HCT116 (cell line): ENCODE measurements around the gene C13orf46. TPM values are rescaled to one million over a fixed set of nuclear protein-coding genes. Genes with fewer than 3 reads are reported as not detected.

Experiments
- ATAC-seq: fragments of 200-7000 bp; cut with Tn5 transposase; 2 replicates; pipeline ENCODE4 v1.9.1; 2020; ENCODE audit warnings: mild to moderate bottlenecking, moderate library complexity
- BruUV-seq: library from RNA; stranded (reverse); fragments of 400-500 nt; replicated peaks from 2 replicates; lab custom pipeline; 2021; lab: Mats Ljungman, UMichigan
- CTCF ChIA-PET: fragments of 300-600 bp; sonication (Branson Sonifier 250); formaldehyde crosslinking; loops from one replicate; lab custom pipeline; 2021; ENCODE audit warnings: antibody characterized with exemption; lab: Charles Lee
- POLR2A ChIA-PET: fragments of 300-600, 350-600 bp; sonication (Branson Sonifier 250); formaldehyde crosslinking; loops from one replicate; lab custom pipeline; 2021; ENCODE audit warnings: antibody characterized with exemption; lab: Charles Lee
- RAD21 ChIA-PET, 2 experiments: fragments of 300-600 bp; sonication (Branson Sonifier 250); formaldehyde crosslinking; loops; one replicate each; lab custom pipeline; 2023; ENCODE audit warnings: low total read pairs in 2 of 2; ENCODE audit not compliant: uncharacterized antibody in 2 of 2, unreplicated experiment in 2 of 2, low non-redundant PET in 1 of 2; lab: Charles Lee
- DNase-seq: peaks from one replicate; pipeline ENCODE4 v3.0.0-alpha.2; 2010; ENCODE audit warnings: low read depth, low spot score
- H2AFZ ChIP-seq: fragments of 200-600 bp; shearing (Covaris generic), sonication (generic); 2 replicates; pipeline ENCODE4 v1.6.1; 2017; ENCODE audit warnings: low read depth, mixed run types, mixed read lengths, antibody characterized with exemption, low read length; ENCODE audit not compliant: poor library complexity, severe bottlenecking
- H3K27ac ChIP-seq: 2 replicates; pipeline ENCODE4 v1.5.1; 2012; ENCODE audit warnings: low read depth, low read length
- H3K27me3 ChIP-seq: fragments of 200-600 bp; sonication (generic); 2 replicates; pipeline ENCODE4 v1.6.1; 2016; ENCODE audit warnings: mixed run types, low read length, mixed read lengths; ENCODE audit not compliant: insufficient read depth
- H3K36me3 ChIP-seq, 2 experiments: fragments of 200-500 bp in 1 of 2; fragments of 200-600 bp in 1 of 2; sonication (Bioruptor generic) in 1 of 2; sonication (generic) in 1 of 2; 2 replicates each; pipeline versions ENCODE4 v1.5.1 to v1.6.1; 2014 to 2016; ENCODE audit warnings: low read length in 2 of 2, inconsistent platforms in 1 of 2, mixed read lengths in 1 of 2, mixed run types in 1 of 2; ENCODE audit not compliant: insufficient read depth in 2 of 2, control insufficient read depth in 1 of 2
- H3K4me1 ChIP-seq, 2 experiments: fragments of 200-600 bp in 1 of 2; sonication (generic) in 1 of 2; 2 replicates each; pipeline versions ENCODE4 v1.5.1 to v1.6.1; 2012 to 2017; ENCODE audit warnings: low read length in 2 of 2, inconsistent platforms in 1 of 2, mild to moderate bottlenecking in 1 of 2, mixed read lengths in 1 of 2, mixed run types in 1 of 2, moderate library complexity in 1 of 2; ENCODE audit not compliant: insufficient read depth in 2 of 2, control insufficient read depth in 1 of 2
- H3K4me2 ChIP-seq: fragments of 200-600 bp; sonication (generic); 2 replicates; pipeline ENCODE4 v1.6.1; 2017; ENCODE audit warnings: mixed run types, low read length, mixed read lengths
- H3K4me3 ChIP-seq, 2 experiments: fragments of 200-600 bp in 1 of 2; sonication (generic) in 1 of 2; replicated peaks in 1 of 2; 2 replicates each; pipeline ENCODE4 v1.5.1; 2011 to 2016; ENCODE audit warnings: low read length in 2 of 2, control low read depth in 1 of 2, low read depth in 1 of 2, mild to moderate bottlenecking in 1 of 2, mixed read lengths in 1 of 2, mixed run types in 1 of 2
- H3K79me2 ChIP-seq: fragments of 200-600 bp; sonication (generic); 2 replicates; pipeline ENCODE4 v1.6.1; 2017; ENCODE audit warnings: mild to moderate bottlenecking, mixed run types, low read length, moderate library complexity, mixed read lengths; ENCODE audit not compliant: insufficient read depth
- H3K9ac ChIP-seq: fragments of 200-600 bp; sonication (generic); 2 replicates; pipeline ENCODE4 v1.6.1; 2016; ENCODE audit warnings: low read length, mixed read lengths
- H3K9me2 ChIP-seq: fragments of 200-600 bp; sonication (generic), shearing (Covaris generic); 2 replicates; pipeline ENCODE4 v1.6.1; 2017; ENCODE audit warnings: mixed run types, mild to moderate bottlenecking, moderate library complexity; ENCODE audit not compliant: insufficient read depth
- H3K9me3 ChIP-seq, 2 experiments: fragments of 200-500 bp in 1 of 2; fragments of 200-600 bp in 1 of 2; sonication (Bioruptor generic) in 1 of 2; sonication (generic) in 1 of 2; 2 replicates each; pipeline ENCODE4 v1.6.1; 2014 to 2017; ENCODE audit warnings: low read length in 2 of 2, mixed read lengths in 2 of 2, inconsistent platforms in 1 of 2, low read depth in 1 of 2, mild to moderate bottlenecking in 1 of 2, mixed run types in 1 of 2, moderate library complexity in 1 of 2; ENCODE audit not compliant: control insufficient read depth in 1 of 2, insufficient read depth in 1 of 2
- H4K20me1 ChIP-seq: fragments of 200-600 bp; sonication (generic), shearing (Covaris generic); 2 replicates; pipeline ENCODE4 v1.6.1; 2017; ENCODE audit warnings: mixed run types, mild to moderate bottlenecking, moderate library complexity; ENCODE audit not compliant: insufficient read depth
- ATF3 ChIP-seq: IDR thresholded peaks from 2 replicates; pipeline ENCODE4 v1.6.1; 2012
- CEBPB ChIP-seq: IDR thresholded peaks from 2 replicates; pipeline ENCODE4 v1.6.1; 2012; ENCODE audit warnings: low read depth
- EGR1 ChIP-seq: IDR thresholded peaks from 2 replicates; pipeline ENCODE4 v1.6.1; 2012; ENCODE audit warnings: low read depth
- ELF1 ChIP-seq: IDR thresholded peaks from 2 replicates; pipeline ENCODE4 v1.6.1; 2012; ENCODE audit warnings: low read depth, borderline replicate concordance
- EZH2 ChIP-seq: fragments of 200-600 bp; sonication (generic); IDR thresholded peaks from 2 replicates; pipeline ENCODE4 v1.6.1; 2017; ENCODE audit warnings: antibody characterized with exemption, mixed run types
- EZH2phosphoT487 ChIP-seq: fragments of 200-600 bp; IDR thresholded peaks from 2 replicates; pipeline ENCODE4 v1.6.1; 2018; ENCODE audit warnings: antibody characterized with exemption, borderline replicate concordance
- JUND ChIP-seq: IDR thresholded peaks from 2 replicates; pipeline ENCODE4 v1.6.1; 2012
- MAX ChIP-seq: IDR thresholded peaks from 2 replicates; pipeline ENCODE4 v1.6.1; 2012
- POLR2A ChIP-seq: IDR thresholded peaks from 2 replicates; pipeline ENCODE4 v1.7.0; 2011; ENCODE audit warnings: borderline replicate concordance; ENCODE audit not compliant: insufficient read depth, insufficient read length; ENCODE audit errors: extremely low read depth
- RAD21 ChIP-seq: IDR thresholded peaks from 2 replicates; pipeline ENCODE4 v1.6.1; 2012; ENCODE audit warnings: low read depth, mild to moderate bottlenecking
- SRF ChIP-seq: IDR thresholded peaks from 2 replicates; pipeline ENCODE4 v1.6.1; 2012; ENCODE audit warnings: low read depth
- TCF7L2 ChIP-seq: IDR thresholded peaks from 2 replicates; pipeline ENCODE4 v1.7.0; 2011; ENCODE audit warnings: borderline replicate concordance, inconsistent platforms; ENCODE audit not compliant: insufficient read depth, insufficient read length; ENCODE audit errors: extremely low read depth
- YY1 ChIP-seq: IDR thresholded peaks from 2 replicates; pipeline ENCODE4 v1.6.1; 2011; ENCODE audit warnings: low read length, low read depth, moderate library complexity, mild to moderate bottlenecking; ENCODE audit not compliant: insufficient replicate concordance; ENCODE audit errors: extremely low read depth
- intact Hi-C: fragments of 100-400 bp; cut with micrococcal nuclease; formaldehyde crosslinking; loops from 2 replicates; pipeline ENCODE4 v1.10.0; 2022
- total RNA-seq: library from RNA; stranded (reverse); gene quantifications from one replicate; pipeline ENCODE4 v1.2.1, GENCODE V29; 2021; ENCODE audit not compliant: unreplicated experiment
- TF ChIP-seq, protein P1 (sequence below): IDR thresholded peaks from 2 replicates; pipeline ENCODE4 v1.6.1; 2012; ENCODE audit warnings: low read depth
- TF ChIP-seq, protein P2 (sequence below), 3 experiments: fragments of 200-600 bp in 1 of 3; sonication (generic) in 1 of 3; IDR thresholded peaks in 2 of 3; conservative IDR thresholded peaks in 1 of 3; 2 replicates each; pipeline ENCODE4 v1.5.1; 2012 to 2017; ENCODE audit warnings: low read depth in 2 of 3, low read length in 2 of 3, antibody characterized with exemption in 1 of 3, borderline replicate concordance in 1 of 3, control low read depth in 1 of 3, mild to moderate bottlenecking in 1 of 3, mixed read lengths in 1 of 3, mixed run types in 1 of 3, moderate library complexity in 1 of 3; ENCODE audit not compliant: insufficient read depth in 1 of 3
- TF ChIP-seq, protein P3 (sequence below): IDR thresholded peaks from 2 replicates; pipeline ENCODE4 v1.6.1; 2011; ENCODE audit warnings: mild to moderate bottlenecking, low read length, moderate library complexity; ENCODE audit not compliant: insufficient replicate concordance; ENCODE audit errors: extremely low read depth

Gene C13orf46
- total RNA-seq, 1 experiment from 2014 or later, result 0.93 TPM

DNA sequence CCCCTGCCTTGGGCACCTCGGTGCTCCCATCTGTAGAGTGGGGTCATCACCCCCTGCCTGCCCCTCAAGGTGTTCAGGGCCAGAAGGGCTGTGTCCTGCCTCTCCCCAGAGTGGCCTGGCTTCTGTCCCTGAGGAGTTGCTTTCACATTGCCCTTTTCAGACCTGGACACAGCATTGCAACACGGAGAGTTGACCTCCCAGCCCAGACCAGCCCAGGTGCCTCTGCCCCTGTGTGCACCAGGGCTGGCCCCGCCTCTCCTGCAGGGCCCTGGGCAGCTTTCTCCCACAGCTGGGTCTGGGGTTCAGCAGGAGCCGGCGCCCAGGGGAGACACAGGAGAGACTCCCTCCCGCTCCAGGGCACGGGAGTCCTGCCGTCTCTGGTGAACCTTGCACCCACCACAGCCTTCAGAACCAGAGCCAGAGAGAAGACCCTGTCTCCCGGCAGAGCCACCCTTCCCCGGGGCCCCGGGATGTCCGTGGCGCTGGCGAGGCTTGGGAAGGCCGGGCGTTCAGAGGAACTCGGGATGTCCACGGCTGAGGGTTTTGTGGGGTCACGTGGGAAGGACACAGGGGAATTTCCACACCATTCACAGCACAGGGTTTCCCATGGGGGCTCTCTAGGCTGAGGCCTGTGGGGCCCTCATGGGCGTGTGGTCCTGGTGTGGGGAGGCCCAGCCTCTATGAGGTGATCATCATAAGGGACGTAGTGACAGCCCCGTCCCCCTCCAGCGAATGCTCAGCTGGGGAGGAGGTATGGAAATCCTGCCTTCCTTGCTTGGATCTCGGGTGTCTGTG lies 23.2 kb downstream of the C13orf46 start (continued):
- TF ChIP-seq EGR1 (no peak), POLR2A (no peak), TCF7L2 (no peak)

DNA sequence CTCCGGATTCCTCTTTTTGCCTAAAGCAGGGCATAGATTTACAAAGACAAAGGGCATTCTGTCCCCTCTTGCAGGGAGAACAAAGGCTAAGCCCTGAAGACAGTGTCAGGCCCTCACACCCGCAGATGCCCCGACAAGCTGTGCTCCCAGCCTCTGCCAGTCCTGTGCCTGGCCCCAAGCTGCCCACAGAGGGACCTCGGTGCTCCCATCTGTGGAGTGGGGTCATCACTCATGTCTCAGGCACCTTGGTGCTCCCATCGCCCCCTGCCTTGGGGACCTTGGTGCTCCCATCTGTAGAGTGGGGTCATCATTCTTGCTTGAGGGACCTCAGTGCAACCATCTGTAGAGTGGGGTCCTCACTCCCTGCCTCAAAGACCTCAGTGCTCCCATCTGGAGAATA lies 24.3 kb downstream of the C13orf46 start:
- POLR2A ChIA-PET, result no interaction called here
- Histone ChIP-seq H3K4me2 (no peak overlapping the region), H2AFZ (no peak overlapping the region), H4K20me1 (no peaks in the 10 kb centered on the region), H3K9me3 (no peaks in the 10 kb centered on the region), H3K79me2 (no peaks in the 10 kb centered on the region), H3K27me3 (no peaks in the 10 kb centered on the region), H3K4me3 (no peak overlapping the region), H3K9ac (no peak overlapping the region), H3K9me2 (no peaks in the 10 kb centered on the region), H3K4me1 (peaks cover 0 to 10% of the 10 kb centered on the region in 2 experiments; a peak in 3 of 4 replicates), H3K36me3 (no peaks in the 10 kb centered on the region), H3K27ac (no peak overlapping the region)
- no TSS peak for BruUV-seq
- DNase-seq (no peak), ATAC-seq (no peak)
- CTCF ChIA-PET, result no interaction called here
- RAD21 ChIA-PET, result no interaction called here
- intact Hi-C loops, result no loop called here
- TF ChIP-seq, protein P1, sequence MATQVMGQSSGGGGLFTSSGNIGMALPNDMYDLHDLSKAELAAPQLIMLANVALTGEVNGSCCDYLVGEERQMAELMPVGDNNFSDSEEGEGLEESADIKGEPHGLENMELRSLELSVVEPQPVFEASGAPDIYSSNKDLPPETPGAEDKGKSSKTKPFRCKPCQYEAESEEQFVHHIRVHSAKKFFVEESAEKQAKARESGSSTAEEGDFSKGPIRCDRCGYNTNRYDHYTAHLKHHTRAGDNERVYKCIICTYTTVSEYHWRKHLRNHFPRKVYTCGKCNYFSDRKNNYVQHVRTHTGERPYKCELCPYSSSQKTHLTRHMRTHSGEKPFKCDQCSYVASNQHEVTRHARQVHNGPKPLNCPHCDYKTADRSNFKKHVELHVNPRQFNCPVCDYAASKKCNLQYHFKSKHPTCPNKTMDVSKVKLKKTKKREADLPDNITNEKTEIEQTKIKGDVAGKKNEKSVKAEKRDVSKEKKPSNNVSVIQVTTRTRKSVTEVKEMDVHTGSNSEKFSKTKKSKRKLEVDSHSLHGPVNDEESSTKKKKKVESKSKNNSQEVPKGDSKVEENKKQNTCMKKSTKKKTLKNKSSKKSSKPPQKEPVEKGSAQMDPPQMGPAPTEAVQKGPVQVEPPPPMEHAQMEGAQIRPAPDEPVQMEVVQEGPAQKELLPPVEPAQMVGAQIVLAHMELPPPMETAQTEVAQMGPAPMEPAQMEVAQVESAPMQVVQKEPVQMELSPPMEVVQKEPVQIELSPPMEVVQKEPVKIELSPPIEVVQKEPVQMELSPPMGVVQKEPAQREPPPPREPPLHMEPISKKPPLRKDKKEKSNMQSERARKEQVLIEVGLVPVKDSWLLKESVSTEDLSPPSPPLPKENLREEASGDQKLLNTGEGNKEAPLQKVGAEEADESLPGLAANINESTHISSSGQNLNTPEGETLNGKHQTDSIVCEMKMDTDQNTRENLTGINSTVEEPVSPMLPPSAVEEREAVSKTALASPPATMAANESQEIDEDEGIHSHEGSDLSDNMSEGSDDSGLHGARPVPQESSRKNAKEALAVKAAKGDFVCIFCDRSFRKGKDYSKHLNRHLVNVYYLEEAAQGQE, result no peak
- no peak for TF ChIP-seq EZH2
- no peak for TF ChIP-seq SRF
- no peak for TF ChIP-seq POLR2A
- no peak for TF ChIP-seq RAD21
- TF ChIP-seq, protein P2, sequence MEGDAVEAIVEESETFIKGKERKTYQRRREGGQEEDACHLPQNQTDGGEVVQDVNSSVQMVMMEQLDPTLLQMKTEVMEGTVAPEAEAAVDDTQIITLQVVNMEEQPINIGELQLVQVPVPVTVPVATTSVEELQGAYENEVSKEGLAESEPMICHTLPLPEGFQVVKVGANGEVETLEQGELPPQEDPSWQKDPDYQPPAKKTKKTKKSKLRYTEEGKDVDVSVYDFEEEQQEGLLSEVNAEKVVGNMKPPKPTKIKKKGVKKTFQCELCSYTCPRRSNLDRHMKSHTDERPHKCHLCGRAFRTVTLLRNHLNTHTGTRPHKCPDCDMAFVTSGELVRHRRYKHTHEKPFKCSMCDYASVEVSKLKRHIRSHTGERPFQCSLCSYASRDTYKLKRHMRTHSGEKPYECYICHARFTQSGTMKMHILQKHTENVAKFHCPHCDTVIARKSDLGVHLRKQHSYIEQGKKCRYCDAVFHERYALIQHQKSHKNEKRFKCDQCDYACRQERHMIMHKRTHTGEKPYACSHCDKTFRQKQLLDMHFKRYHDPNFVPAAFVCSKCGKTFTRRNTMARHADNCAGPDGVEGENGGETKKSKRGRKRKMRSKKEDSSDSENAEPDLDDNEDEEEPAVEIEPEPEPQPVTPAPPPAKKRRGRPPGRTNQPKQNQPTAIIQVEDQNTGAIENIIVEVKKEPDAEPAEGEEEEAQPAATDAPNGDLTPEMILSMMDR (IDR thresholded peaks at IDR 0.05 in 2 of 3, conservative IDR thresholded peaks at IDR 0.05 in 1 of 3; ENCODE audit: borderline replicate concordance in 1 of 3, insufficient read depth in 1 of 3, low read depth in 2 of 3, low read length in 2 of 3), result no peak
- TF ChIP-seq ELF1, result no peak
- TF ChIP-seq, protein P3, sequence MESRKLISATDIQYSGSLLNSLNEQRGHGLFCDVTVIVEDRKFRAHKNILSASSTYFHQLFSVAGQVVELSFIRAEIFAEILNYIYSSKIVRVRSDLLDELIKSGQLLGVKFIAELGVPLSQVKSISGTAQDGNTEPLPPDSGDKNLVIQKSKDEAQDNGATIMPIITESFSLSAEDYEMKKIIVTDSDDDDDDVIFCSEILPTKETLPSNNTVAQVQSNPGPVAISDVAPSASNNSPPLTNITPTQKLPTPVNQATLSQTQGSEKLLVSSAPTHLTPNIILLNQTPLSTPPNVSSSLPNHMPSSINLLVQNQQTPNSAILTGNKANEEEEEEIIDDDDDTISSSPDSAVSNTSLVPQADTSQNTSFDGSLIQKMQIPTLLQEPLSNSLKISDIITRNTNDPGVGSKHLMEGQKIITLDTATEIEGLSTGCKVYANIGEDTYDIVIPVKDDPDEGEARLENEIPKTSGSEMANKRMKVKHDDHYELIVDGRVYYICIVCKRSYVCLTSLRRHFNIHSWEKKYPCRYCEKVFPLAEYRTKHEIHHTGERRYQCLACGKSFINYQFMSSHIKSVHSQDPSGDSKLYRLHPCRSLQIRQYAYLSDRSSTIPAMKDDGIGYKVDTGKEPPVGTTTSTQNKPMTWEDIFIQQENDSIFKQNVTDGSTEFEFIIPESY, result no peak
- no peak for TF ChIP-seq MAX
- TF ChIP-seq TCF7L2, result no peak
- no peak for TF ChIP-seq JUND
- TF ChIP-seq EZH2phosphoT487, result no peak
- no peak for TF ChIP-seq YY1
- no peak for TF ChIP-seq ATF3
- TF ChIP-seq CEBPB, result no peak
